Activated CD8-positive, alpha-beta memory T cell treated with anti-CD3 and anti-CD28 coated beads for 48 hours (primary cell): ENCODE data around the gene TSPAN9.

ENCODE experiments used
- DNase-seq, 3 experiments: peaks; one replicate each; pipeline ENCODE4 v3.0.0-alpha.2; 2020; ENCODE audit warnings: low read depth in 2 of 3, low spot score in 2 of 3

Gene TSPAN9

DNA sequence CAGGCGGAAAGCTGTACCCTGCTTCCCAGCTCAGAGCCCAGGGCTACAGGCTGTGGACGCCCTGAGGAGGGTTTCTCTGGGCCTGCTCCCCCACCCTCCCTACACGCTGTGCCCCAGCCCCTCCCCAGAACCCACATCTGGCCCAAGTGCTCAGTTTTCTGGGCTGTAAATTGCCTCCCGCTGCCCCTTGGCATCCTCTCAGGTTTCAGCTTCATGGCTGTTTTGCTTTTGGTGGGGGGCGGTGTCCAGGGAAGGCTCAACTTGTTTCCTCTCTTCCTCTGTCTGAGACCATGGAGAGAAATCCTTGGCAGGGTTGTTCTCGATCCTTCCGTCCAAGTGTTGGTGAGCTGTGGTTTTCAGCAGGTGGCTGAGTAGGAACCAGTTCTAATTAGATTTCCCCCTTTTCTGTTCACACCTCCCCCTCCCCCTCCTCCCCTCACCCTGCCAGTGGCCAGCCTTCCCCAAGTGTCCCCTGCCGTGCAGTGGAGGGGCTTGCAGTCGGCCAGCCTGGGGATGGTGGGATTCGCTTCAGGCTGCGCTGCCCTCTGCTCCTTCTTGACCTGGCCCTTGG is 61.8 kb downstream of the TSPAN9 start:
- DNase-seq: no peak

GRCh38 chr12:3139760-3140159 is 62.6 kb downstream of the TSPAN9 start:
- DNase-seq: no peak

DNA sequence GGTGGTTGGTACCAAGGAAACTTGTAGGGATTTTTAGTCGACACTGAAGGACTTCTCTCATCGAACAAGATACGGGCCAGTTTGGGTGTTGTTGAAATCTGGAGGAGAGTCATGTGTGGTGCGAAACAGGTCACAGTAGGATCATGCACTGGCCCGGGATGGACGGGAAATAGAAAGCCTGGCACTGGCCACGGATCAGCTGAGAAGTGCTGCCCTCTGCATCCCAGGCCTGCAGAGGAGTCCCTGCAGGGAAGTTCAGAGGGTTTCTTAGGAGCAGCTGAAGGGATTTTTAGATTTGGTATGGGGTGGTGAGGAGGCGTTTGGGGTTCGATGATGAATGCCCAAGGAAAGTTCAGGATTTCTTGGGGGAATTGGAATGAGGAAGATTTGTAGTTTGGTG is 63.1 kb downstream of the TSPAN9 start:
- no peak for DNase-seq

DNA sequence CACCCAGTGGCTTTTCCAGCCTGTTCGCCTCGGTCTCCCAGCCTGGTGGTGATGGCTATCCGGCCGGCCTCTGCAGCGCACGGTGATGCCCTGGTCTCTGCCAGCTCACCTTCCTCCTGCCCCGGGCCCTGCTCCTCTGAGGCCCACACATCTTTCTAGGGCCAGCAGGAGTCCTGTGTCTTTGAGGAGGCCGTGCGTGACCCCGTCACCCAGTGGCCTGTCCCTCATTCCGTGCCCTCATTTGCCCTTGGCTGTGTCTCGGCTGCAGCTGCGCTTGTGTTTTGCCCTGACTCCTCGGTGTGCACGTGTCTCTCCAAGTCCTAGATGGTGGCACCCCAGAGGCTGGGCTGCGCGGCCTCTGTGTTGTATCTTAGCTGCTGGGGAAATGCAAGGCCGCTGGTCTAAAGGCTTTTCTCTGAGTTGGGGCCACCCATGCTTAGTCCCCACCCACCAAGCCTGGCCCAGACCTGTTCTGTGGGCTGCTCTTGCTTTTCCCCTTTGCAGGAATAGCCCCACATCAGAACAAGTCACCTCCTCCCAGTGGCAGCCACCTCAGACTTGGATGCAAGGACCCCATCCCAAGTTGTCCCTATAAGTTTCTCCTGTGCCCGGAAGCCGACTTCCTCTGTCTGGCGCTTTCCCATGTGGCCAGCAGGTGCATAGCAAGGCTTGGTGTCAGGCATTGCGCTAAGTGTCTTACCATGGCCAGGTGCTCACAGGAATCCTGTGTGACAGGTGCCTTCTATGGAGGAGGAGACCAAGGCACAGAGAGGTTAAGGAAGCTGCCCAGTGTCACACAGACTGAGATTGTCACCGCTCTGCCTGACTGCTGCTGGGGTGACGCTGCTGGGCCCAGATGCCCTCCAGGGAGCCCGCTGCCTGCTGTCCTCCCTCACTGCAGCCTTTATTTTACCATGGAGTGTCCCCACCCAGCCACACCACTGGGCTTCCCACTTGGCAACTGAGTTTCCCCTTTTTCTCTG is 64.5 kb downstream of the TSPAN9 start:
- DNase-seq: no peak

DNA sequence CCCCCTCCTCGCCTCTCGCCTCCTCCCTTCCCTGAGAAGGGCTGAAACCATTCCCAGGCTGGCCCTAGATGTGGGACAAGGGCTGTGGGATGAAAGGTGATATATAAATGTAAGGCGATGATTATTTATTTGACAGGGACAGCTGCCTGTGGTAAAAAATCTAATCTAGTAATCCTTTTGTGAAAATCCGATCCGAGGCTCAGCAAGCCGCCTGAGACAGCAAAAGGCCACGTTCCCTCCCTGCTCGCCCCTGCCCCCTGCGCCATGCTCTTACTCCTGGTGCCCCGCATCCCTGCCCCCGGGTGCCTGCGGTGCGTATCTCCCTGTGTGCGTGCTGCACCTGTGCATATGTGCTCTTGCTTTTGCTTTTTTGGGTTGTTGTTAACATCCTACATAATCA is 65.2 kb downstream of the TSPAN9 start:
- no peak for DNase-seq

GRCh38 chr12:3144495-3144894 is 67.3 kb downstream of the TSPAN9 start:
- no peak for DNase-seq

- no peak for DNase-seq
Observed at GRCh38 chr12:3145033-3145432, 67.9 kb downstream of the TSPAN9 start.

GRCh38 chr12:3145546-3146310 is 68.5 kb downstream of the TSPAN9 start:
- DNase-seq: no peak

DNA sequence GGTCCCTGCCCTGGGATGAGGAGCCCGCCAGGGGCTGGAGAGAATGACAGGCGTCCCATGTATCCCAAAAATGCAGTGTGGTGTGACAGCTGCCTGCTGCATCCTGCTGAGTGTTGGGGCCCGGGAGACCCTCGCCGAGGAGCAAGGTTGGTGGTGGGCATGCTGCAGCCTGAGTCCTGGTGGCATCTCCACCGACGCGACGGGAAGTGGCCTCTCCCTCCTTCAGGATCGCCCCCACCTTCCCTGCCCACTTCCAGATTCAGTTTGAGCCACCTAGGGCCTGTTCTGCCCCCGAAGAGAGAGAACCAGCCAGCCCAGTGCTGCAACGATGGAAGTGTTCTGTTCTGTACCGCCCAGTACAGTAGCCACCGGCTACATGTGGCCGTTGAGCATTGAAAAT is 70.1 kb downstream of the TSPAN9 start:
- DNase-seq: no peak

DNA sequence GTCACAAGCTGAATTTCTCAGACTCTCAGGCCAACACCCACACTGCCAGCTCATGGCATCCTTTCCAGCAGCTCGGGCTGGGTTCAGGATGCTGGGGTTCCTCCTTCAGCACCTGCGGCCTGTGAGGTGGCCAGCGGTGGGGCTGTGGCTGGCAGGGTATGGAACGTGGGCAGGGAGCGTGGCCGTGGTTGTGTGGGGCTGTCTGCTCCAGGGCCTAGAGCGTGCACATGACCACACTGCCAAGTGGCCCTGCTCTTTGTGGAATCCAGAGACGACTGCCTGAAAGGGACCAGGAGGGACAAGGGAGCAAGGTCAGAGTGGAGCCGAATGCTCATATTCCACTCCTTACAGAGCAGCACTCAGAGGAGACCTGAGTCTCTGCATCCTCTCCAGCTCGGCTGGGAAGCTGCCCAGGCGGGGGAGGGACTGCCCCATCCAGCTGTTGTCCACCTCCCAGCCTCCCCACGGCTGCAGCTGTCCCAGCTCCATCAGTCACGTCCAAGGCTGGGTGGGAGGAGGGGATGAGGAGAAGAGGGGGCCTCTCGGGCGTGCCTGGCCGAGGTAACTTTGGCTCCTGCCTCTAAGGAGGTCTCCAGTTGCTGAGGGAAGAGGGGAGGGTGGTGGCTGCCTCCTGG is 71.3 kb downstream of the TSPAN9 start:
- DNase-seq: no peak

DNA sequence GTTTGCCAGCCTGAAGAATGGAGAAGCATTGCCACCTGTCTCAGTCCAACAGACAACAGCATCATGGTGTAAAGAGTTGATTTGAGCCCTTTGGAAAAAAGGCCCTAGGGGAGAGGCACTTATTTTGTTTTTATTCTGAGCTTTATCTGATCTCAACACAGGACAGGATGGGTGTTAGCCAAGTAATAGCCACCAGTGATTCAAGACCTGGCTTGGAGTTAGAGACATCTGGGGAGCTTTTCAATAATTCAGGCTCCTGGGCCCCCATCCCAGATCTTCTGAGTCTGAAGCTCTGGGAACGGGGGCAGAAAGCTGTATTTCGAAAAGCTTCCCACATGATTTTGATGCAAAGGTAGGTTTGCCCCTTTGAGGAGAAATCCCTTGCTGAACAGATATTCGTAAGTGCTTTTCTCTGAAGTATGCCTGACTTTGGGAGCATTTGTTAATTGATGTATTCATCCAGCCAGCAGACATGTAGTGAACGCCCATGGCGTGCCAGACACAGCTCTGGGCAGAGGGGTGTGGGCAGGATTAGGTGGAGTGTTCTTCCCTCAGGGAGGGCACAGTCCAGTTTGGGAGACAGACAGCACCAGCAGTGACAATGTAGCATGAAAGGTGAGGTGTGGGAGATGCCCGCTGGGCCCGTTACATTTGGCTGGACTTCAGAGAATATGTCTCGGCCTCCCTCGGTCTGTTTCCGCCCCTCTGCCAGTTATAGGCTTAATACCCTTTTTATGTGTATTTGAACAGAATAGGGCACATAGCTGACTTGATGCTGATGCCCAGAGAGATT is 72.5 kb downstream of the TSPAN9 start:
- no peak for DNase-seq

GRCh38 chr12:3150308-3150670 is 73.1 kb downstream of the TSPAN9 start:
- DNase-seq: no peak

- no peak for DNase-seq
Observed at GRCh38 chr12:3150931-3151835, 74.0 kb downstream of the TSPAN9 start.

- no peak for DNase-seq
Observed at GRCh38 chr12:3152011-3152511, 74.9 kb downstream of the TSPAN9 start.

GRCh38 chr12:3152892-3153291 is 75.7 kb downstream of the TSPAN9 start:
- DNase-seq: no peak

GRCh38 chr12:3154006-3154405 is 76.8 kb downstream of the TSPAN9 start:
- no peak for DNase-seq

- DNase-seq: no peak
Observed at GRCh38 chr12:3155702-3156370, 78.7 kb downstream of the TSPAN9 start.

- DNase-seq: no peak
Observed at GRCh38 chr12:3157581-3158323, 80.6 kb downstream of the TSPAN9 start.
